ENCODE measurements around the gene ANKS1B.

GRCh38 chr12:99042226-99042625, 942.5 kb downstream of the ANKS1B start:
- TF ChIP-seq CTCF (conservative IDR thresholded peaks at IDR 0.05; ENCODE audit: low read depth, low read length): no peak
- TF ChIP-seq RFX5 (IDR thresholded peaks at IDR 0.05; ENCODE audit: low read depth, low read length): no peak
- no peak for TF ChIP-seq NFE2L2 (IDR thresholded peaks at IDR 0.05; ENCODE audit: low read depth, low read length)
- TF ChIP-seq RAD21 (IDR thresholded peaks at IDR 0.05; ENCODE audit: low read length): no peak
- TF ChIP-seq RCOR1 (IDR thresholded peaks at IDR 0.05; ENCODE audit: insufficient replicate concordance, low read length): no peak
- no peak for TF ChIP-seq ELK1 (IDR thresholded peaks at IDR 0.05; ENCODE audit: borderline replicate concordance, low read depth, low read length)
- no peak for TF ChIP-seq CEBPB (IDR thresholded peaks at IDR 0.05; ENCODE audit: low read depth, low read length)
- no peak for TF ChIP-seq FOS (IDR thresholded peaks at IDR 0.05; ENCODE audit: low read depth, low read length)

All from IMR-90 (cell line).